Measurements from ENCODE around the gene MTIF3.

Gene MTIF3, protein sequence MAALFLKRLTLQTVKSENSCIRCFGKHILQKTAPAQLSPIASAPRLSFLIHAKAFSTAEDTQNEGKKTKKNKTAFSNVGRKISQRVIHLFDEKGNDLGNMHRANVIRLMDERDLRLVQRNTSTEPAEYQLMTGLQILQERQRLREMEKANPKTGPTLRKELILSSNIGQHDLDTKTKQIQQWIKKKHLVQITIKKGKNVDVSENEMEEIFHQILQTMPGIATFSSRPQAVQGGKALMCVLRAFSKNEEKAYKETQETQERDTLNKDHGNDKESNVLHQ

DNA sequence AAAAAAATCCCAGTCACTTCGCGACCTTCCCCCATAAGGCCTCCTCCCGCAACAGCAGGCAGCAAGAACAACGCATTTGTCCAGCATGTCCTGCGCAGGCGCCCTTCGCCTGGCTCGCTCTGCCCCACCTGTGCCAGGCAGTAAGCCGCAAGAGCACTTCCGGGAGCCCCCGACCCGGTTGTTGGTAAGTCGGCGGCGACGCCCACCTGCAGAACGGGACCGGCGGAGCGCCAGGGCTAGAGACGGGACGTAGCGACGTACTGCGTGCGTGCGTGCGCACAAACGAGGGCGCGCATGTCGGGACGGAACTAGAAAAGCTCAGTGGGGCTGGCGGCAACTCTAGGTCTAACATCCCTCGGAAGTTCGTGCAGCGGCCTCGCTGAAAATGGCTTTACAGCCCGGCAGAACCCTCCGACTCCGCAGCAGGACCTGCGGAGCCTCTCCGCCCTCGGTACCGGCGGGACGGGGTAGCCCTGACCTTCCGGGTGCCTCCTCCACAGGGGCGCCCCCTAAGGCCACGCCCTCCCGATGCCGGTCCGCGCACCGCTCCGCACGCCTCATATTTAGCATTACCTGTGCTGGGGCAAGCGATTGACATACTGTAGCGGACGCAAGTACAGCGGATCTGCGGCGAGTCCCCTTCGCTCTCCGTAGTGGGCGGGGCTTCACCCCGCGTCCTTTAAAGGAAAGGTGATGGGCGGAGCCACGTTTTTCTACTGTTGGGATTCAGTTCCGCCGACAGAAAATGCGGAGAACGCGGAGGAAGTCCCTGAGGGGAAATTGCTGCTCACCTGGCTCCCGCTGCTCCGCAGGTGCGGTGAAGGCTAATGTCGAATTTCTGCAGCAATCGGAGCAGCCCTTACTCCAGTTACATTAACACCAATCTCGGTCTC is at the start of gene MTIF3:
MTIF3 (minus strand) TSS at position 629 of the 893 bp plus-strand sequence. CDS start 10,116 bp downstream, outside the sequence.
- Mint-ChIP-seq H3K4me1 (peaks cover 37% of the 10 kb centered on the region), H3K4me3 (peak within 1 kb of the TSS; percentile 82 to 91 (median 85)), H3K9me3 (no peaks in the 10 kb centered on the region), H3K36me3 (ENCODE audit: low read depth) (no peaks in the 10 kb centered on the region), H3K27me3 (ENCODE audit: low read depth) (peaks cover 20% of the 10 kb centered on the region), H3K27ac (peak within 1 kb of the TSS; percentile 91 to 97 (median 97))
- TF ChIP-seq, protein P1, sequence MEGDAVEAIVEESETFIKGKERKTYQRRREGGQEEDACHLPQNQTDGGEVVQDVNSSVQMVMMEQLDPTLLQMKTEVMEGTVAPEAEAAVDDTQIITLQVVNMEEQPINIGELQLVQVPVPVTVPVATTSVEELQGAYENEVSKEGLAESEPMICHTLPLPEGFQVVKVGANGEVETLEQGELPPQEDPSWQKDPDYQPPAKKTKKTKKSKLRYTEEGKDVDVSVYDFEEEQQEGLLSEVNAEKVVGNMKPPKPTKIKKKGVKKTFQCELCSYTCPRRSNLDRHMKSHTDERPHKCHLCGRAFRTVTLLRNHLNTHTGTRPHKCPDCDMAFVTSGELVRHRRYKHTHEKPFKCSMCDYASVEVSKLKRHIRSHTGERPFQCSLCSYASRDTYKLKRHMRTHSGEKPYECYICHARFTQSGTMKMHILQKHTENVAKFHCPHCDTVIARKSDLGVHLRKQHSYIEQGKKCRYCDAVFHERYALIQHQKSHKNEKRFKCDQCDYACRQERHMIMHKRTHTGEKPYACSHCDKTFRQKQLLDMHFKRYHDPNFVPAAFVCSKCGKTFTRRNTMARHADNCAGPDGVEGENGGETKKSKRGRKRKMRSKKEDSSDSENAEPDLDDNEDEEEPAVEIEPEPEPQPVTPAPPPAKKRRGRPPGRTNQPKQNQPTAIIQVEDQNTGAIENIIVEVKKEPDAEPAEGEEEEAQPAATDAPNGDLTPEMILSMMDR (IDR thresholded peaks at IDR 0.05; ENCODE audit: unreplicated experiment in 3 of 3), result no peak

DNA sequence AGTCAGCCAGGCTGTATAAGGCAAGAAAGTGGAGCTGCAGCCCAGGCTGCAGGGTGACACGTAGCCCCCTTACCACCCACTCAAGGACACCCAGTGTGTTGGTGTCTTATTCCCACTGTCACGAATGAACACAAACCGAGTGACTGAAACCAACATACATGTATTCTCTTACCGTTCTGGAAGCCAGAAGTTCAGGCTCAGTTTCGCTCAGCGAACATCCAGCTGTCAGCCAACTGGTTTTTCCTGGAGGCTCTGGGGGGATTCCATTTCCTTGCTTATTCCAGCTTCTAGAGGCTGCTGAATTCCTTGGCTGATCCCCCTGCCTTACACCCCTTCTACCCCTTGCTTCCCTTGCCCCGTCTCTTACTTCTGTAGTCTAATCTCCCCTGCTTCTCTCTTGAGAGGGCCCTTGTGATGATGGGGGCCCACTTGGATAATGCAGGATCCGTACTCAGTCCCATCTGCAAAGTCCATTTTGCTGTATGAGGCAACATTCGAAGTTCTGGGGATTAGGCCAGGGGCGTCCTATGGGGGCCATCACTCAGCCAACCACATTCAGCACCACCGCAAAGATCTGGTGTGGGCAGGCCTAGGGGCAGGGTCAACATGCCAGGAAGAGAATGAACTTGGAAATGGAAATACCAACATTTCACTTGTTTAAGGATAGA is 47.3 kb upstream of the MTIF3 start:
- Mint-ChIP-seq H3K36me3 (ENCODE audit: low read depth) (no peaks in the 10 kb centered on the region), H3K9me3 (no peaks in the 10 kb centered on the region), H3K27me3 (ENCODE audit: low read depth) (peaks cover 11% of the 10 kb centered on the region), H3K4me3 (no peak overlapping the region), H3K4me1 (peaks cover 13% of the 10 kb centered on the region), H3K27ac (no peak overlapping the region)
- TF ChIP-seq, protein P1 (IDR thresholded peaks at IDR 0.05; ENCODE audit: unreplicated experiment in 3 of 3), result no peak

DNA sequence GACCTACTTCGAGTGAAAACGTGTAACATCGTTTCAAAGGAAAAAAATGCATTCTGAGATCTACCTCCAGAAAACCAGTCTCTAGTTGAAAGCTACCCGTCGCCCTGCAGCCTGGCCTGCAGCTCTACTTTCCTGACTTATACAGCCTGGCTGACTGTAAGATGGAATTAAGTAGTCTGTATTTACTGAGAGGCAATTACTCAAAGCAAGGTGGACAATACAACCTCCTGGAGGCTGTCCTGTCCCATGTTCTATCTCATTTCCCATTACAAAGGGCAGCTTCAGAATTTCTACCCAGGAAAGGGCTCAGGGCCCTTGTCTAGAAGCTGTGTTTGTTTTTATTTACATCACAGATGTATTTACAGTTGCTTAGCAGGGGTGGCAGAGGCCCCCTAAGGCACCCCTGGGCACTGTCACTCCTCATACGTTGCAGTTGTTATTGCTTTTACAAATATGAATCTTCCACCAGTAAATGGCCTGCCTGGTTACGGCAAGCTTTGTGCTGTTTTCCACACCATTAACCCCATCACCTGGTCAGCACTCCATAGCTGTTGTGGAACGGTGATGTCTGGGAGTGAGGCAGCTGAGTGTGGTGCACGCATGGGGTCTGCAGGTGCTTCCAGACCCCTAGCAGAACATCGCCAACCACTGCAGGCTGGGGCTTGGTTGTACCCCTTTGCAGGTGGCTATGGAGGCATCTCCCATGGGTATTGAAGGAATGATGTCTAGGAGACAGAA is 46.3 kb upstream of the MTIF3 start:
- no peaks in the 10 kb centered on the region for H3K9me3 Mint-ChIP-seq
- H3K4me1 Mint-ChIP-seq, result peaks cover 13% of the 10 kb centered on the region
- H3K27ac Mint-ChIP-seq, result peak overlapping the region in 1 of 3 experiments; percentile 20
- TF ChIP-seq, protein P1 (IDR thresholded peaks at IDR 0.05; ENCODE audit: unreplicated experiment in 3 of 3), result no peak
- no peak overlapping the region for H3K4me3 Mint-ChIP-seq
- no peaks in the 10 kb centered on the region for H3K36me3 Mint-ChIP-seq (ENCODE audit: low read depth)
- H3K27me3 Mint-ChIP-seq (ENCODE audit: low read depth), result peaks cover 11% of the 10 kb centered on the region

DNA sequence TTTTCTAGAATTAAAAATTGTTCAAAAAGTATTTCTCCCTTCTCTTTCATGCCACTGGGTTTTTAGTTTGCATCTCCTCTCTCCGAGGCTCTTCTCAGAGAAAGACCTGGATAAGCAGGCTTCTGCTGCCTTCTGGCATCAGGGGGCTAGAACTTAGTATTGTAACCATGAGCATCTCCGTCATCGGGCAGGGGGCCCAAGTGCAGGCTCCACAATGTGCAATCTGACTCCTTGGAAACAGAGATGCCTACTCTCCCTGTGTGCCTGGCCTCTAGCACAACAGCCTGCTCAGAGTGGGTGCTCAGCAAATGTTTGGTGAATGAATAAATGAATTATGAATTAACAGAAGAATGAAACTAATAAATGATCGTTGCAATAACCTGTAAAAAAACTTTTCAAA is 45.6 kb upstream of the MTIF3 start:
- Mint-ChIP-seq H3K4me3 (no peak overlapping the region), H3K4me1 (peaks cover 13% of the 10 kb centered on the region), H3K27ac (no peak overlapping the region), H3K9me3 (no peaks in the 10 kb centered on the region), H3K36me3 (ENCODE audit: low read depth) (no peaks in the 10 kb centered on the region), H3K27me3 (ENCODE audit: low read depth) (peaks cover 11% of the 10 kb centered on the region)
- TF ChIP-seq, protein P1 (IDR thresholded peaks at IDR 0.05; ENCODE audit: unreplicated experiment in 3 of 3), result no peak

DNA sequence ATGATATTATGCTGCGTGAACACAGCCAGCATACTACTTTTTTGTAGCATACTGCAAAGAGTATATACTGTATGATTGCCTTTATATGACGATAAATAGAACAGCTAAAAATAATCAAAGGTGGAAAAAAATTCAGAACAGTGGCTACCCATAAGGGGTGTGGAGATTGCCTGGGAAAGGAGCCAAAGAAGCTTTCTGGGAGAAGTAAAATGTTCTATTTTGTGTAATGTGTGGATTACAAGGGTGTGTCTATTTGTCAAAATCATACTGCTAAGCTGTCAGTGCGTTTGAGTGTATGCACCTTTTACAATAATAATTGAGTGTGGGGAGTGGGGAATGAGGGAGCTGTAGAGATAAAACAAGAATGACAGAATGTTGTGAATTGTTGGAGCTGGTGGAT is 45.2 kb upstream of the MTIF3 start:
- H3K36me3 Mint-ChIP-seq (ENCODE audit: low read depth), result no peaks in the 10 kb centered on the region
- no peaks in the 10 kb centered on the region for H3K9me3 Mint-ChIP-seq
- H3K4me1 Mint-ChIP-seq, result peaks cover 13% of the 10 kb centered on the region
- H3K27ac Mint-ChIP-seq, result no peak overlapping the region
- H3K27me3 Mint-ChIP-seq (ENCODE audit: low read depth), result peaks cover 14% of the 10 kb centered on the region
- no peak overlapping the region for H3K4me3 Mint-ChIP-seq
- TF ChIP-seq, protein P1 (IDR thresholded peaks at IDR 0.05; ENCODE audit: unreplicated experiment in 3 of 3), result no peak
